Aorta (tissue), 5 donors: ENCODE measurements around the gene MRPL47. TPM values are rescaled to one million over a fixed set of nuclear protein-coding genes. Genes with fewer than 3 reads are reported as not detected.

Experiments used
- ATAC-seq: fragments of 200-7000 bp; cut with Tn5 transposase; one replicate; pipeline ENCODE4 v1.9.1; 2022; ENCODE audit warnings: moderate library complexity; ENCODE audit not compliant: low FRiP score
- DNase-seq, 2 donors: peaks; one replicate each; pipeline ENCODE4 v3.0.0-alpha.2; 2020
- H3K27ac ChIP-seq, 2 donors: one replicate each; pipeline ENCODE4 v1.5.1; 2013; ENCODE audit warnings: low read length in 2 of 2, mild to moderate bottlenecking in 2 of 2, moderate library complexity in 2 of 2, control low read depth in 1 of 2, inconsistent platforms in 1 of 2, low read depth in 1 of 2
- H3K27me3 ChIP-seq, 2 donors: one replicate each; pipeline ENCODE4 v1.6.1; 2013; ENCODE audit warnings: control low read depth in 1 of 2, low read length in 1 of 2, mild to moderate bottlenecking in 1 of 2, moderate library complexity in 1 of 2; ENCODE audit not compliant: insufficient read depth in 2 of 2, control insufficient read depth in 1 of 2
- H3K36me3 ChIP-seq, 2 donors: one replicate each; pipeline ENCODE4 v1.6.1; 2013; ENCODE audit warnings: control low read depth in 1 of 2, low read length in 1 of 2, mild to moderate bottlenecking in 1 of 2; ENCODE audit not compliant: insufficient read depth in 2 of 2, control insufficient read depth in 1 of 2
- H3K4me1 ChIP-seq, 2 donors: one replicate each; pipeline ENCODE4 v1.6.1; 2013; ENCODE audit warnings: low read length in 2 of 2, control low read depth in 1 of 2, mild to moderate bottlenecking in 1 of 2, moderate library complexity in 1 of 2; ENCODE audit not compliant: insufficient read depth in 2 of 2, control insufficient read depth in 1 of 2
- H3K4me3 ChIP-seq, 2 donors: one replicate each; pipeline ENCODE4 v1.5.1; 2013; ENCODE audit warnings: low read length in 2 of 2, control low read depth in 1 of 2, mild to moderate bottlenecking in 1 of 2
- H3K9me3 ChIP-seq: one replicate; pipeline ENCODE4 v1.6.1; 2013; ENCODE audit warnings: mild to moderate bottlenecking, low read length; ENCODE audit not compliant: control insufficient read depth
- WGBS, 2 donors: extraction: QIAGEN DNeasy Blood & Tissue Kit; methylation state at CpG; one replicate each; pipeline ENCODE4 v1.1.7; 2013; 5-methylcytosine and 5-hydroxymethylcytosine counted together
- intact Hi-C, 2 donors: fragments of 100-400 bp; cut with DNase I; formaldehyde crosslinking; loops; one replicate each; pipeline versions ENCODE4 v1.14.2 to v1.15.0; 2022
- polyA plus RNA-seq, 2 donors: library from polyadenylated mRNA; stranded (reverse); fragments of 200-250 nt; gene quantifications; one replicate each; pipeline ENCODE4 v1.2.3, GENCODE V29; 2013
- total RNA-seq, 2 donors: library from RNA; stranded (reverse); fragmentation: NEBNext Ultra II Directional; extraction: Animal tissue kit (Norgen Biotek cat#: 25700); gene quantifications; one replicate each; pipeline ENCODE4 v1.2.1, GENCODE V29; 2021
- donor health status: healthy with polysubstance abuse.
- donor health status: Bipolar disorder and iron deficiency.
- donor health status: DM: no; HTN: no; CAD: no.
- donor health status: DM: no; HTN: no; CAD: no.
- donor health status: DM: yes; HTN: yes; CAD: no.

MRPL47 gene
- total and polyA plus RNA-seq, 4 donors = 19.7 to 39.7 (median 28.9) TPM

DNA sequence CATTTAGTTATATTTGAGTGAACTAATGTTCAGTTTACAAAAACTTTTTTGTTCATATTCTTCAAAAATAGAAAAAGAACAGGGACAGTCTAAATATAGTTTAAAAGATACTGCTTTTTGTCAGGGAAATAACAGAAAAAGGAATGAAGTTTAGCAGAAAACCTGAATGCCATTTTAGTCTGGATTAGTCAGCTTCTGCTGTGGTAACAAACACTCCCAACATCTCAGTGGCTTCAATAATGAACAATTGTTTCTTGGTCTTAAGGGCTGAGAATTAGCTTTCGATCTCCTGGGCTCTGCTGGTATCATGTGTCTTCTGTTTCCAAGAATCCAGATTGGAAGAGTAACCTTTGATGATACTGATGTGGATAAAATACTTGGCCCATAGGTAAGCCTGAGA is 36.0 kb upstream of the MRPL47 start:
- DNase-seq (no peak), ATAC-seq (no peak)
- H3K4me3 ChIP-seq = no peak overlapping the region
- H3K27ac ChIP-seq = no peak overlapping the region
- H3K27me3 ChIP-seq = no peaks in the 10 kb centered on the region
- intact Hi-C loops = no loop called here
- H3K9me3 ChIP-seq = no peaks in the 10 kb centered on the region
- WGBS, 2 donors = 94 to 96% methylated on average over 1 of the region's 1 CpG
- no peaks in the 10 kb centered on the region for H3K4me1 ChIP-seq
- no peaks in the 10 kb centered on the region for H3K36me3 ChIP-seq

DNA sequence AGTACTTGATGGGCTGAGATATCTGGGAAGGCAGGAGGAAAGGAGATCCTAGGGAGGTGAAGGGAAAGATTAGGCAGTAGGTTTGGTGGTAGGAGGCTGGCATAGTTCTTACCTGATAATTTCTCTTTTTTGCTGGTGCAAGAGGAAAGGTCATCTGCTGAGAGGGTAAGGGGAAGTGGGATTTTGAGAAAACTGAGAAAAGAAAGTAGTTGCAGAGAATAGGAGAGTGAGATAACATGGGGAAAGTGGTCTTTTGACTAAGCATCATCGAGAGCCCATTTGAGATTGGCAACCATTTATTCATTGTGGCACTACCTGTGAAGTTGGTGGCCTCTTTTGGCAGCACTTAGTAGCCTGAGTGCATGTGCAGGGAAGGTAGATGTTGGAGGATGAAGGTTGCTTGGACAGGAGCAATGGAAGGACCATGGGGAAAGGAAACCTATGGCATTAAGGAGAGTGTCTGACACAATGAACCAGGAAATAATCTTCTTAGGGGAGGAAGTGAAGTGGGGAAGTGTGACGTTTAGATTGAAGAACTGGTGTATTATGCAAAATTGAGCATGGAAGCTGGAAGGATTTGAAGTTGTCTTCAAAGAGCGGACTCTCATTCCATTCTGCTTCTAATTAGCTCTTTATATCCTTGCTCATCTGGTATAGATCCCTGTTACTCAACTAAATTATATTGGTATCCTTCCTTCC is 26.5 kb upstream of the MRPL47 start:
- intact Hi-C loops = no loop called here
- 85 to 91% methylated on average over 3 of the region's 3 CpGs for WGBS, 2 donors
- ATAC-seq = no peak
- Histone ChIP-seq H3K4me1 (no peaks in the 10 kb centered on the region), H3K9me3 (no peaks in the 10 kb centered on the region), H3K27ac (no peak overlapping the region), H3K27me3 (no peaks in the 10 kb centered on the region), H3K4me3 (no peak overlapping the region), H3K36me3 (no peaks in the 10 kb centered on the region)
- DNase-seq = no peak

DNA sequence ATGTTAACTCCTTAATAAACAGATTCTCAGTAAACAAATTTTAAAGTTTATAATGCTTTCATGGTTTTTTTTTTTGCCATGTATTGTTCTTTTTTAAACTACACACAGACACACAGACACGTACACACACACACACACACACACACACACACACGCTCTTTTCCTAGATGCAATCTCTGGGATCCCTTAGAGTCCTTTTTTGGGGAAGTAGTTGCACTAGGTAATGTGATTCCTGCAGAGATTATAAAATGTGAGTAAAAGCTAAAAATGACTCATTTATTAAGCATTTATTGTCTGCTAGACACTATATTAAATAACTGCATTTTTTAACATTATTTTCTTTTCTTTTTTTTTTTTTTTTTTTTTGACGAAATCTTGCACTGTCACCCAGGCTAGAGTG is 20.0 kb upstream of the MRPL47 start:
- Histone ChIP-seq H3K4me1 (no peaks in the 10 kb centered on the region), H3K9me3 (no peaks in the 10 kb centered on the region), H3K27me3 (no peaks in the 10 kb centered on the region), H3K36me3 (peaks cover 0 to 3% of the 10 kb centered on the region in 2 donors), H3K27ac (no peak overlapping the region), H3K4me3 (no peak overlapping the region)
- no peak for DNase-seq
- WGBS, 2 donors = 86 to 87% methylated on average over 3 of the region's 3 CpGs
- ATAC-seq = no peak
- intact Hi-C loops = no loop called here

DNA sequence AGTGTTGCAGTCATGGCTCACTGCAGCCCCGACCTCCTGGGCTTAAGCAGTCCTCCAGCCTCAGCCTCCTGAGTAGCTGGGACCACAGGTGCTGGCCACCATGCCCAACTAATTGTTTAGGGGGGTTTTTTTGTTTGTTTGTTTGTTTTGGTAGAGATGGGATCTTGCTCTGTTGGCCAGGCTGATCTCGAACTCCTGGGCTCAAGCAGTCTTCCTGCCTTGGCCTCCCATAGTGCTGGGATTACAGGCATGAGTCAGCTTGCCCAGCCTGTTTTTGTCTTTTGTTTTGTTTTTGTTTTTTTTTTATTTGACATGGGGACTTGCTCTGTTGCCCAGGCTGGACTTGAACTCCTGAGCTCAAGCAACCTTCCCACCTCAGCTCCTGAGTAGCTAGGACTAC is 17.6 kb upstream of the MRPL47 start:
- DNase-seq (no peak), ATAC-seq (no peak)
- intact Hi-C loops = no loop called here
- Histone ChIP-seq H3K4me3 (no peak overlapping the region), H3K36me3 (peaks cover 0 to 3% of the 10 kb centered on the region in 2 donors), H3K27ac (no peak overlapping the region), H3K4me1 (no peaks in the 10 kb centered on the region), H3K9me3 (no peaks in the 10 kb centered on the region), H3K27me3 (no peaks in the 10 kb centered on the region)
- 94 to 97% methylated on average over 2 of the region's 2 CpGs for WGBS, 2 donors

DNA sequence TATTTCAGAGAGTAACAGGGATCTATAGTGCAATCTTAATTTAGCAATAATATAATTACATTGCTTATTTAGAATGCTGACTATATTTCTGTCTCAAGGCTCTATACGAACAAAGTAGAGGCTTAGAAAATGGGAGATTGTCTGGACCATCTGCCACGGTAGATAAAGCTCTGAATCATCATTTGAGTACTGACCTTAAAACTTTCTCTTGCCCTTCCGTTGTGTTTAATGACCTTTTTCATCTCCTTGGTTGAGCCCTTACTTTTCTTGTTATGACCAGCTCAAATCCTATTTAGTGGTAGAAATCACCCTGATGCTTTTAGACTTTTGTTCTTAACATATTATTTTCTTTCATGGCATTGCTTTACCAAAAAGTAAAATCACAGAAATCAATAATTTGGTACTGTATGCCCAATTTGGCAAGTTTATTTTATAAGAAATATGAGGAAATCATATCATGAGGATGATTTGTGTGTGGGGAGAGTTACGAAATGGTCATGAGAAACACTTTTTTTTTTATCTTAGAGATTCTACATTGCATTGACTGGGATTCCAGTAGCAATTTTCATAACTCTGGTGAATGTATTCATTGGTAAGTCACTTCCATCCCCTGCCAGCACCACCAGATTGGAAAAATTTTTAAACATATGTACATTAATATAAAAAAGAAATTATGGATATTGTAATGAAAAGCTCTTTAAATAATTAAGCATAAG is 11.2 kb upstream of the MRPL47 start:
- Histone ChIP-seq H3K4me3 (no peak overlapping the region), H3K9me3 (no peaks in the 10 kb centered on the region), H3K27ac (no peak overlapping the region), H3K36me3 (no peaks in the 10 kb centered on the region), H3K4me1 (no peaks in the 10 kb centered on the region), H3K27me3 (no peaks in the 10 kb centered on the region)
- no peak for DNase-seq
- ATAC-seq = no peak
- intact Hi-C loops = no loop called here
- 87 to 89% methylated on average over 4 of the region's 4 CpGs for WGBS, 2 donors

DNA sequence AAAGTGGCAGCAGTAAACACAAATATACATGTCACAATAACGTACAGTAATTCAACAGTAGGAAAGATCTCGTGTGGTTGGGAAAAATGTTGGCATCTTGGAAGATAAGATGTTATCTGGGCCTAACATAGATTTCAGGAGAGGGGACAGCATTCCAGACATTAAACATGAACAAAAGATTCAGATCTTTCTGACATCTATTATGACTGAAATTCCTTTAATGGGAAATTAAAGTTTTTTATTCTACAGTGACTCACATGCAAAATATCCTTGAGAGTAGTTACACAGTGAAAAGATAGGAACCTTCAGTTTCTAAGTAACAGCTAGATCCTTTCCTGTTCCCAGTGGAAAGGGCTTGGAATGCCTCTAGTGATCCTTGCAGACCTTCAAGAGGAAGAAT is 9.4 kb upstream of the MRPL47 start:
- Histone ChIP-seq H3K27ac (no peak overlapping the region), H3K9me3 (no peaks in the 10 kb centered on the region), H3K27me3 (no peaks in the 10 kb centered on the region), H3K36me3 (peaks cover 0 to 2% of the 10 kb centered on the region in 2 donors), H3K4me3 (no peak overlapping the region), H3K4me1 (no peaks in the 10 kb centered on the region)
- intact Hi-C loops = no loop called here
- ATAC-seq (no peak), DNase-seq (no peak)
- WGBS, 2 donors = 22 to 23% methylated on average over 2 of the region's 2 CpGs

DNA sequence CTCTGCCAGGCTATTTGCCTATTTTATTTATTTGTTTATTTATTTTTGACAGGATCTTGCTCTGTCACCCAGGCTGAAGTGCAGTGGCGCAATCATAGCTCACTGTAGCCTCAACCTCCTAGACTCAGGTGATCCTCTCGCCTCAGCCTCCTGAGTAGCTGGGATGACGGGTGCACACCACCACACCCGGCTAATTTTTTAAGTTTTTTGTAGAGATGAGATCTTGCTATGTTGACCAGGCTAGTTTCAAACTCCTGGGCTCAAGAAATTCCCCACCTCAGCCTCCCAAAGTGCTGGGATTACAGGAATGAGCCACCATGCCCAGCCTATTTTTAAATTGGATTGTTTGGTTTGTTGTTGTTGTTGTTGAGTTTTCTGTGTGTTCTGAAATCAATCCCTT is 5.6 kb upstream of the MRPL47 start:
- ATAC-seq = no peak
- intact Hi-C loops = no loop called here
- Histone ChIP-seq H3K36me3 (peaks cover 0 to 2% of the 10 kb centered on the region in 2 donors), H3K4me1 (no peaks in the 10 kb centered on the region), H3K27ac (no peak overlapping the region), H3K27me3 (no peaks in the 10 kb centered on the region), H3K4me3 (no peak overlapping the region), H3K9me3 (no peaks in the 10 kb centered on the region)
- DNase-seq = no peak
- 97 to 99% methylated on average over 4 of the region's 4 CpGs for WGBS, 2 donors

DNA sequence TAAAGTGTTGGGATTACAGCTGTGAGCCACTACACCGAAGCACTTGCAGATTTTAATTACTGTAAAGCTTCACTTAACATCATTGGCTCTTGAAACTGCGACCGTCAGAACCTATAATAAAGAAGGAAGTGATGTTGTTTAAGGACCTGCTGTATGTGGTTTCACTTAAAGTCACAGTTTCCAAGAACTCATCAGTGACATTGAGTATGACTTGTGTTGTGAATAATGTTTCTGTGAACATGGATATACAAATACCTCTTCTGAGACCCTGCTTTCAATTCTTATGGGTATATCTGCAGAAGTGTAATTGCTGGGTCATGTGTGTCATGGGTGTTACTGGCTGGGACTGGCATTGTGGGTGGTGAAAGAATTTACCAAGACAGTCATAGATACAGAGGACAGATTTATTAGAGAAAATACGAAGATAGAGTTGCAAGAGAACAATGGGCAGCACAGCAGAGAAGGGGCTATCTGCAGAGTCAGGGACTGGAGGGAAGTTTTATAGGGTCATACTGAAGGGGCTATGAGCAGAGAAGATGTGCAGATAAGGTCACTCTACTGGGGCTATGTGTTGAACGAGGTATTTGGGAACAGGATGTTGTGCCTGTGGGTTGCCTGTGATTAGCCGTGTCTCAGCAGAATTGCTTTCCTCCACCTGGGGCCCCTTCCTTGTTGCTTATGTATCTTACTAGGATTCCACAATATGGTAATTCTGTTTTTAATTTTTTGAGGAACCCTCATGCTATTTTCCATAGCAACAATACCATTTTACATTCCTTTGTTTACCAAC is 4.7 kb upstream of the MRPL47 start:
- Histone ChIP-seq H3K27me3 (no peaks in the 10 kb centered on the region), H3K9me3 (no peaks in the 10 kb centered on the region), H3K27ac (no peak overlapping the region), H3K4me1 (no peaks in the 10 kb centered on the region), H3K36me3 (peaks cover 0 to 2% of the 10 kb centered on the region in 2 donors), H3K4me3 (no peak overlapping the region)
- DNase-seq (no peak), ATAC-seq (no peak)
- intact Hi-C loops = no loop called here
- WGBS, 2 donors = 78 to 83% methylated on average over 6 of the region's 6 CpGs
